NCI-H446 (cell line): ENCODE measurements around the gene MTUS2.

Experiments used
- DNase-seq, 2 experiments: peaks; one replicate each; lab custom pipeline; 2025; lab: John Stamatoyannopoulos, UW

Gene MTUS2

DNA sequence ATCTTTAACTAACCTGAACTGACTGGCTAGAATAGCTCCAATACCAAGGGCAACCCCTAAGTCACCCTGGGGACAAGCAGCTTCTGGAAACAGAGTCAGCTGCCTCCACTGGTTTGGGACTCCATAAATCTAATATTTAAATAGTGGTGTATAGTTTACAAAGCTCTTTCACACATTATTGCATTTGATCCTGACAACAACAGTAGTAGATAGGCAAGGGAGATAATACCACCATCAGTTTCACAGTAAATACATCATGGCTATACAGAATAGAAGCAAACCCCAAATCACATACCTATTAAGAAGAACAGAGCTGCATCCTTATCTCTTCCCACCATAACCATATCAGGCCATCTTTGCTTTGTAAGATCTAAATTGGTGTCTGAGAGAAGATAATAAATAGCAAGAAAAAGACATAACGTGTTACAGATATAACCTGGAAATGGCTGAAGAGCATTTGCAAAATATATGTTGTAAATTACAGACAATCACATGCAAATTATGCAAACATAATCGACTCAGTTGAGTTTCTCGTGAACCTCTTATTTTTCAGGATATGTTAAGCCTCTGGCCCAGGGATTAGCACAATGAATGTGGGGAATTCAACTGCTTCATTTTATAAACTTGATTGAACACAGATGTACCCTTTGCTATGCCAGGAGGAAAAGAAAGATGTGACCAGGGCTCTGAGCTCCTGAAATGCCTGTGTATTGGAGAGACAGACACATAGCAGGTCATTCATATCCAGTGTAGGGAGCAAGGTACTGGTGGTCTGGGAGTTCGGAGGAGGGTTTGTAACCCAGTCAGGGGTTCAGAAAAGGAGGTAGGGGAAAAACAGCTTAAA, 632.9 kb downstream of the MTUS2 start:
- DNase-seq = no peak

GRCh38 chr13:29453617-29454011, 633.5 kb downstream of the MTUS2 start:
- no peak for DNase-seq

DNA sequence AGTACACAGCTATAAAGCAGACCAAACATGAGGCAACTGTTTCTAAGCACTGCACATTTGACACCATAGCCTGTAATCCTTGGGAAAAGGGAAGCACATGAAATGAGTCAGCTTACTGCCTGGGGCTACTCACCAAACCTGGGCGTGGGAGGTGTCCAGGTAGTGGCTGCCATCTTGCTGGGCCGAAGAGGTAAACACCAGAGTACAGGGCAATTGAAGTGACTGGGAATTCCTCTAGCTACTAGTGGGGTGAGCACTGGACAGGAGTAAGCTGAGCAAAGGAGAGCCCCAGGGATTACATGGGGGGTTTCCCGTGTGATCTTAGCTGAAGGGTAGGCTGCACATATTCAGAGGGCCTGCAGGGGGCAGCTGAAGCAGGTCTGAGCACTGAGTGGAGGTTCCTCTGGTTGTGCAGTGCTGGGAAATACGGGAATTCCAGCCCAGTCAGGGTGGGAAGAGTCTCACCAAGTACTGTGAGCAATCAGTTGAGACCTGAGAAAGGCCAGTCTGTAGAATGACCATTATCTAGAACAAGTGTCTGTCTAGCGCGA, 634.9 kb downstream of the MTUS2 start:
- DNase-seq = no peak

- DNase-seq = no peak
Observed at GRCh38 chr13:29456419-29456818, 636.3 kb downstream of the MTUS2 start.

GRCh38 chr13:29457299-29457698, 637.2 kb downstream of the MTUS2 start:
- no peak for DNase-seq

- no peak for DNase-seq
Observed at GRCh38 chr13:29458419-29458818, 638.3 kb downstream of the MTUS2 start.

- DNase-seq = no peak
Observed at GRCh38 chr13:29459813-29460355, 639.7 kb downstream of the MTUS2 start.

DNA sequence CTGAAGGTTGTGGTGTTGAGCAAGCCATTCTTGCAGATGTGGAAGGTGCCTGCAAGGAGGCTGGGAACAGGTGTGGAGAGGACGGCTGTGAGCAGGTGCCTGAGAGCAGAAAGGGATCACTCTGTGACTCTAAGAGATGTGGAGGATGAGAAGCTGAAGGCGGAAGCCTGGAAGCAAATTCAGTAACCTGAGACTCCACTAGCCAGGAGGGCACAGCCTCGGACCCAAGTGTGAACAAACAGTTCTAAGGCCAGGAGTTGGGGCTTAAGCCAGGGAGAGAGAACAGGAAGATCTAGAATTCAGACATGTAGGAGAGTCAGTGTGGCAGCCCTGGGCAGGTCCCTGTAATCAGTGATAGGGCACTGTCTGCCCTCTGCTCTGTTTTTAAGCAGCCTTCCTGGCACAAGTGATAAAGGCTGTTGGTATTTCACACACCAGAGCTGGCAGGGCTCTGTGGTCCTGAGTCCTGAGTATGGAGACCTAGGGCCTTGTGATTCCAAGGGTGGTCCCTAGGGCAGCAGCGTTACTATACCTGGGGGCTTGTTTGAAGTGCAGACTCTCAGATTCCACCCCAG, 644.1 kb downstream of the MTUS2 start:
- no peak for DNase-seq

DNA sequence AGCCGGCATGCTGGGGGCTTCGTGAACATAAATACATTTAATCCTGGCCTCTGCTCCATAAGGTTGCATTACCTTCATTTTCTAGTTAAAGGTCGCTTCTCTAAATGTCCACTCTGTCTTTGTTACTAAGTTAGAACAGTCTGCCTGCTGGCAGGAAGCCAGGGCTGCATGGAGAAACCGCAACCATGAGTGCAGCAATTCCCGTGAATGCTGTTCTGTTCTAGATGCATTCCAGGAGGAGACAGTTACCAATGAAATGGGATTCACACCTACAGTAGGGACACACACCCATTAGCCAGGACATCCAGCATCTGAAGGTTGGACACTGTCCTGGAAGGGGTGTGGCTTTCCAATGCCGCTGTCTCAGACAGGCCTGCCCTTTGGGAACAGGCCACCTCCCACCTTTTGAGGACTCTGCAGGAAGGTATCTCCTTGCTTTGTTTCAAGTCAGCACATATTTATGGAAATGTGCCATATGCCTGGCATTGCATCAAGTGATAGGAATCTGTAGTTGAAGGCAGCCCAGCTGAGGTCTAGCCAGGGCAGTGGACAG, 645.7 kb downstream of the MTUS2 start:
- DNase-seq = no peak

GRCh38 chr13:29471551-29471950, 651.4 kb downstream of the MTUS2 start:
- DNase-seq = no peak

GRCh38 chr13:29472332-29472961, 652.3 kb downstream of the MTUS2 start:
- no peak for DNase-seq

DNA sequence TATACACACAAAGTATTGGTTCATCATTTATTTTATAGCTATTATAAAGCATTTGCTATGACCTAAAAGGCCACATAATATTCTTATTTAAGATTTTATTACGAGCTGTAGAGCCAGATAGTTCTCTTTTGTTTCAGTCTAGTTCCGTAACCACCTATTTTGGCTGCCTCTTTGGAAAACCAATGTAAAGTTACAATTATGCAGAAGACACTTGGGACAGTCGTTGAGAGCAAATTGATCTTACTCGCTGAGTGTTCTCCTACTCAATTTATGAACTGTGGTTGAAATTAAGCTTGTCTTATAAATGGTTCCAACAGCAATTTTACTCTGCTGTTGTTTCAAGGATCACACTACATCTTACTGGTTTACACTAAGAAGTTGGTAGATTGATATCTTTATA, 653.0 kb downstream of the MTUS2 start:
- DNase-seq = no peak

- DNase-seq = no peak
Observed at GRCh38 chr13:29474991-29475390, 654.9 kb downstream of the MTUS2 start.

DNA sequence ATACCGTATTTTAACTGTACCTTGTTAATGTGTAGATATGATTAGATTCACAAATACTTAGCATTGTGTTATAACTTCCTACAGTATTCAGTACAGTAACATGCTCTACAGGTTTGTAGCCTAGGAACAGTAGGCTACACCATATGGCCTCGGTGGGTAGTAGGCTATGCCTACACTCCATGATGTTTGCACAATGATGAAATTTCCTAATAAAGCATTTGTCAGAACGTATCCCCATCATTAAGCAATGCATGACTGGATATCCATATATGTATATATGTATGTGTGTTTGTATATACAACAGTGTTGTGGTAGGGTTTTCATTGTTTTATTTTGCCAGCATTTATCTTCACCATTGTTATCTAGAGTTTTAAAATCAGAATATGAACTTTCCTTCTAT, 655.9 kb downstream of the MTUS2 start:
- no peak for DNase-seq

- no peak for DNase-seq
Observed at GRCh38 chr13:29479716-29480492, 659.8 kb downstream of the MTUS2 start.

GRCh38 chr13:29480893-29481525, 660.9 kb downstream of the MTUS2 start:
- DNase-seq = no peak

DNA sequence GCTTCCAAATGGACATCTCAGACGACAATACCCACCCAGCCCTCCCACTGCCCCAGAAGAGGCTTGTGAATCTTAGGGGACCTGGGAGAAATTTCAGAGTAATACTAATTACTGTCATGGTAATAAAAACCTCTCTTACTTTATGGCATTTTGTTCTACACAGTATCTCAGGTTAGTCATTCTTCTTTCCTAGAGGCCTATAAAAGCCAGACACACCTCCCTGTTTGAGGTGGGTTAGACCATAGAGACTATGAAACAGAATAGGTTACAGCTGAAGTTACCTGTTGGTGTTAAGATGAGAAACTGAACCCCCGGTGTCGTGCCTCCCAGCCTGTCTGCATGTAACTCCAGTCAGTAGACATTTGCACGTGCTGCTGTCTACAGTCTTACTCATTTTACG, 661.5 kb downstream of the MTUS2 start:
- DNase-seq = no peak

DNA sequence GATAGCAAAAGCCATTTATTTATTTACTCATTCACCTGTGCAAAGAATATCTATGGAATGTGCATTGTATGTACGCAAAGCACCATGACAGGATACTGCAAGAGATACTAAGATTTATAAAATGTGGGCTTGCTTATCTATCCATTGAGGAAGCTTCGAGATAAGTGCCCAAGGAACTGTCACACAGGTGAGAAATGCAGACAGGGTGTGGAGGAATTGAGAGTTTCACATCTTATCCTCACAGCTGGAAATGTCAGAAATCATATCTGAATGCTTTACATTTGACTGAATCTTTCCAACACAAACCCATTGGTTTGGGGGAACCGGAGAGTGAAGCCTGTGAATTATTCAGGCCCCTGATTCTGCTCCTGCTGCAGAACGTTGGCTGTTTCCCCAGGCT, 662.4 kb downstream of the MTUS2 start:
- no peak for DNase-seq

DNA sequence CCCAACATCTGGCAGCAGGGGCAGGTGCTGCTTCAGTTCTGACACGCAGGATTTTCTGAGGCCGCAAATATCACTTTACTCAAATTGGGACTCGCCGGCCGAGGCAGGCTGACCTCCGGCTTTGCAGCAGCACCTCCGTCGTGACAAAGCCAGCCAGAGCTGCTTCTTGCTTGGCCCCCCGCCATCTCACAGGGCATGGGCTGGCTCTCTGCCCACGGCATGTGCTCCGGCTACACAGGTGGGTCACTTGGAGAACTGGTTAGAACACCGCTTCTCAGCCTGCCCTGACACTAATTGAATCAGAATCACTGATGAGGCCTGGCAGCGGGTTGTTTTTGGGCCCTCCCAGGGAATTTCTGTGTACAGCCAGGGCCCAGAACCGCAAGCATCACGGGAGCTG, 663.1 kb downstream of the MTUS2 start:
- DNase-seq = no peak

- DNase-seq = no peak
Observed at GRCh38 chr13:29483623-29484022, 663.5 kb downstream of the MTUS2 start.

- no peak for DNase-seq
Observed at GRCh38 chr13:29484236-29484635, 664.1 kb downstream of the MTUS2 start.
